ENCODE measurements around the gene DCC.

DNA sequence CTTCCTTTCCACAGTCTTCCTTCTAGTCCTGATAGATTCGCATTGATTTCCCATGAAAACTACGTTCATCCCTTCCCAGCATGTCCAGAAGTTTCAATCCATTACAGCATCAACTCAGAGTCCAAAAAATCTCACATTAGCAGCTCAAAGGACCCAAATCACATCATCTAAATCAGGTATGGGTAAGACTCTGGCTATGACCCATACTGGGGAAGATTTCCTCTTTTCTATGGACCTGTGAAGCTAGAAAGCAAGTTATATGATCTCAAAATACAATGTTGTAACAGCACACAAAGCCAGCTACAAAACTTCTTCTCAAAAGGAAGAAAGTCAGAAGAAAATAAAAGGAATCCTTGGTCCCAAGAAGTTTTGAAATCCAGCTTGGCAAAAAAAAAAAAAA lies 5.7 kb upstream of the DCC start:
- TF ChIP-seq EP300 (IDR thresholded peaks at IDR 0.05; ENCODE audit: borderline replicate concordance in 1 of 2, low read depth in 1 of 2, low read length in 1 of 2) (no peak), RAD21 (IDR thresholded peaks at IDR 0.05; ENCODE audit: low read length) (no peak), YY1 (IDR thresholded peaks at IDR 0.05; ENCODE audit: low read depth) (no peak), TAF1 (IDR thresholded peaks at IDR 0.05; ENCODE audit: borderline replicate concordance, low read depth, low read length) (no peak), RXRA (IDR thresholded peaks at IDR 0.05; ENCODE audit: borderline replicate concordance, low read depth) (no peak)
- TF ChIP-seq, protein P1, sequence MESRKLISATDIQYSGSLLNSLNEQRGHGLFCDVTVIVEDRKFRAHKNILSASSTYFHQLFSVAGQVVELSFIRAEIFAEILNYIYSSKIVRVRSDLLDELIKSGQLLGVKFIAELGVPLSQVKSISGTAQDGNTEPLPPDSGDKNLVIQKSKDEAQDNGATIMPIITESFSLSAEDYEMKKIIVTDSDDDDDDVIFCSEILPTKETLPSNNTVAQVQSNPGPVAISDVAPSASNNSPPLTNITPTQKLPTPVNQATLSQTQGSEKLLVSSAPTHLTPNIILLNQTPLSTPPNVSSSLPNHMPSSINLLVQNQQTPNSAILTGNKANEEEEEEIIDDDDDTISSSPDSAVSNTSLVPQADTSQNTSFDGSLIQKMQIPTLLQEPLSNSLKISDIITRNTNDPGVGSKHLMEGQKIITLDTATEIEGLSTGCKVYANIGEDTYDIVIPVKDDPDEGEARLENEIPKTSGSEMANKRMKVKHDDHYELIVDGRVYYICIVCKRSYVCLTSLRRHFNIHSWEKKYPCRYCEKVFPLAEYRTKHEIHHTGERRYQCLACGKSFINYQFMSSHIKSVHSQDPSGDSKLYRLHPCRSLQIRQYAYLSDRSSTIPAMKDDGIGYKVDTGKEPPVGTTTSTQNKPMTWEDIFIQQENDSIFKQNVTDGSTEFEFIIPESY (IDR thresholded peaks at IDR 0.05; ENCODE audit: borderline replicate concordance, low read depth) = no peak
- TF ChIP-seq, protein P2, sequence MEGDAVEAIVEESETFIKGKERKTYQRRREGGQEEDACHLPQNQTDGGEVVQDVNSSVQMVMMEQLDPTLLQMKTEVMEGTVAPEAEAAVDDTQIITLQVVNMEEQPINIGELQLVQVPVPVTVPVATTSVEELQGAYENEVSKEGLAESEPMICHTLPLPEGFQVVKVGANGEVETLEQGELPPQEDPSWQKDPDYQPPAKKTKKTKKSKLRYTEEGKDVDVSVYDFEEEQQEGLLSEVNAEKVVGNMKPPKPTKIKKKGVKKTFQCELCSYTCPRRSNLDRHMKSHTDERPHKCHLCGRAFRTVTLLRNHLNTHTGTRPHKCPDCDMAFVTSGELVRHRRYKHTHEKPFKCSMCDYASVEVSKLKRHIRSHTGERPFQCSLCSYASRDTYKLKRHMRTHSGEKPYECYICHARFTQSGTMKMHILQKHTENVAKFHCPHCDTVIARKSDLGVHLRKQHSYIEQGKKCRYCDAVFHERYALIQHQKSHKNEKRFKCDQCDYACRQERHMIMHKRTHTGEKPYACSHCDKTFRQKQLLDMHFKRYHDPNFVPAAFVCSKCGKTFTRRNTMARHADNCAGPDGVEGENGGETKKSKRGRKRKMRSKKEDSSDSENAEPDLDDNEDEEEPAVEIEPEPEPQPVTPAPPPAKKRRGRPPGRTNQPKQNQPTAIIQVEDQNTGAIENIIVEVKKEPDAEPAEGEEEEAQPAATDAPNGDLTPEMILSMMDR (IDR thresholded peaks at IDR 0.05) = no peak
- TF ChIP-seq, protein P3, sequence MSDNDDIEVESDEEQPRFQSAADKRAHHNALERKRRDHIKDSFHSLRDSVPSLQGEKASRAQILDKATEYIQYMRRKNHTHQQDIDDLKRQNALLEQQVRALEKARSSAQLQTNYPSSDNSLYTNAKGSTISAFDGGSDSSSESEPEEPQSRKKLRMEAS (IDR thresholded peaks at IDR 0.05; ENCODE audit: low read depth) = no peak
